Activated B cell treated with CpG ODN at 0.5 μM for 24 hours (primary cell): ENCODE results near the gene TRPV3. TPM values are rescaled to one million over a fixed set of nuclear protein-coding genes. Genes with fewer than 3 reads are reported as not detected.
A peak's percentile ranks its signal among the peaks of the same experiment; 100 is the strongest.

Experiments used
- ATAC-seq: fragments of 200-7000 bp; cut with Tn5 transposase; one replicate; pipeline ENCODE4 v1.10.0; 2021; ENCODE audit warnings: low read depth, mild to moderate bottlenecking, moderate library complexity
- CTCF ChIA-PET: fragments of 350-600 bp; sonication (Branson Sonifier 250); formaldehyde crosslinking; loops from one replicate; lab custom pipeline; 2021; ENCODE audit warnings: antibody characterized with exemption; lab: Charles Lee
- POLR2A ChIA-PET: fragments of 350-600 bp; sonication (Branson Sonifier 250); formaldehyde crosslinking; loops from one replicate; lab custom pipeline; 2021; ENCODE audit warnings: antibody characterized with exemption; lab: Charles Lee
- DNase-seq: peaks from one replicate; pipeline ENCODE4 v3.0.0; 2022
- H3K27ac Mint-ChIP-seq: one replicate; pipeline ENCODE4 v1.8.0; 2020; ENCODE audit warnings: mixed read lengths
- H3K27me3 Mint-ChIP-seq: one replicate; pipeline ENCODE4 v1.8.0; 2021; ENCODE audit warnings: mixed read lengths
- H3K36me3 Mint-ChIP-seq: one replicate; pipeline ENCODE4 v1.8.0; 2021; ENCODE audit warnings: low read depth, mixed read lengths
- H3K4me1 Mint-ChIP-seq: one replicate; pipeline ENCODE4 v1.8.0; 2021; ENCODE audit warnings: mixed read lengths
- H3K4me3 Mint-ChIP-seq: one replicate; pipeline ENCODE4 v1.8.0; 2020; ENCODE audit warnings: mild to moderate bottlenecking, mixed read lengths
- H3K9me3 Mint-ChIP-seq: one replicate; pipeline ENCODE4 v1.8.0; 2020; ENCODE audit warnings: mixed read lengths
- CTCF ChIP-seq: fragments of 200-600 bp; IDR thresholded peaks from one replicate; pipeline ENCODE4 v1.8.0; 2022; ENCODE audit warnings: antibody characterized with exemption, mild to moderate bottlenecking
- intact Hi-C: fragments of 100-400 bp; cut with micrococcal nuclease; formaldehyde crosslinking; loops from one replicate; pipeline ENCODE4 v1.15.1; 2024
- total RNA-seq: library from RNA; stranded (reverse); gene quantifications from 2 replicates; pipeline ENCODE4 v1.2.3, GENCODE V29; 2022

TRPV3 gene
- total RNA-seq, 1 donor from 2014 or later: 10.2 TPM

DNA sequence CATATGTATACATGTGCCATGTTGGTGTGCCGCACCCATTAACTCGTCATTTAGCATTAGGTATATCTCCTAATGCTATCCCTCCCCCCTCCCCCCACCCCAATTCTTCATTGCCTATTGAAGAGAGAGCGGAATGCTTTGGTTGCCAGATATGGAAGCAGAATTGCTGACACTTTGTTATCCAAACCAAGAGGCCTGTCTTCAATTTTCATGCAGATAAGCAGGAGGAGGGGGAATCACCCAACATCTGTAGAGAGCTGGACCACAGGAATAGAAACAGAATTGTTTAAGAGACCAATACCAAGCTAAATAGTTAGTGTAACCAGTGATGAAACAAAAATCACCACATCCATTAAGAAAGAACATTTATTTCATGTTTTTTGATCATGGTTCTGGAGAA, 74.8 kb downstream of the TRPV3 start:
- H3K36me3 Mint-ChIP-seq: no peaks in the 10 kb centered on the region
- no peak for TF ChIP-seq CTCF
- no peak overlapping the region for H3K4me3 Mint-ChIP-seq
- H3K27ac Mint-ChIP-seq: no peak overlapping the region
- ATAC-seq: no peak
- no peak for DNase-seq
- H3K27me3 Mint-ChIP-seq: peaks cover 27% of the 10 kb centered on the region
- no peaks in the 10 kb centered on the region for H3K4me1 Mint-ChIP-seq
- CTCF ChIA-PET: no interaction called here
- intact Hi-C loops: no loop called here
- H3K9me3 Mint-ChIP-seq: no peaks in the 10 kb centered on the region
- POLR2A ChIA-PET: no interaction called here

DNA sequence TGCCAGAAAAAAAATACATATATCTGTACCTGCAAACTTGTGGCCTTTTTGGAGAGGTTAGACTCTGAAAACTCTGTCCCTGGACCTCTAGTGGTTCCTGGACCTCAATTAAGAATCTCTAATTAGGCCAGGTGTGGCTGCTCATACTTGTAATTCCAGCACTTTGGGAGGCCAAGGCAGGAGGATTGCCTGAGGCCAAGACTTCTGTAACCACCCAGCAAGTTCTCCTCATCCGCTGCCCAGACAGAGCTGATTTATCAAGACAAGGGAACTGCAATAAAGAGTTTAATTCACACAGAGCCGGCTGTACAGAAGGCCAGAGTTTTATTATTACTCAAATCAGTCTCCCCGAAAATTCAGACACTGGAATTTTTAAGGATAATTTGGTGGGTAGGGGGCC, 77.6 kb downstream of the TRPV3 start:
- Mint-ChIP-seq H3K36me3 (no peaks in the 10 kb centered on the region), H3K4me3 (no peak overlapping the region), H3K9me3 (no peaks in the 10 kb centered on the region), H3K27ac (no peak overlapping the region), H3K4me1 (peaks cover 2% of the 10 kb centered on the region), H3K27me3 (peaks cover 20% of the 10 kb centered on the region)
- ChIA-PET CTCF (no interaction called here), POLR2A (no interaction called here)
- intact Hi-C loops: no loop called here
- DNase-seq (no peak), ATAC-seq (no peak)
- TF ChIP-seq CTCF: no peak

- ChIA-PET CTCF (no interaction called here), POLR2A (no interaction called here)
- intact Hi-C loops: no loop called here
- Mint-ChIP-seq H3K27ac (no peak within 1 kb of the TSS), H3K4me3 (peak within 1 kb of the TSS; percentile 45), H3K9me3 (no peaks in the 10 kb centered on the region), H3K4me1 (peaks cover 2% of the 10 kb centered on the region), H3K27me3 (peaks cover 11% of the 10 kb centered on the region), H3K36me3 (no peaks in the 10 kb centered on the region)
- TF ChIP-seq CTCF: no peak
- ATAC-seq: no peak
- no peak for DNase-seq
These were observed 81.6 kb downstream of the TRPV3 start, which contains the start of gene ASPA for GRCh38 chr17:3475812-3476610. Gene ASPA, plus strand, starts transcription at chr17:3475997. Its CDS starts 163 bp downstream, at chr17:3476160.

- H3K9me3 Mint-ChIP-seq: no peaks in the 10 kb centered on the region
- no peak for ATAC-seq
These were observed 82.3 kb downstream of the TRPV3 start for GRCh38 chr17:3475251-3475685.

More at GRCh38 chr17:3475251-3475685, 82.3 kb downstream of the TRPV3 start:
- Mint-ChIP-seq H3K27me3 (peaks cover 10% of the 10 kb centered on the region), H3K4me3 (no peak overlapping the region), H3K36me3 (no peaks in the 10 kb centered on the region), H3K27ac (no peak overlapping the region), H3K4me1 (peaks cover 2% of the 10 kb centered on the region)
- no peak for TF ChIP-seq CTCF
- intact Hi-C loops: no loop called here
- ChIA-PET POLR2A (no interaction called here), CTCF (no interaction called here)
- no peak for DNase-seq
